ENCODE results near the gene ZNF319. TPM values are rescaled to one million over a fixed set of nuclear protein-coding genes. Genes with fewer than 3 reads are reported as not detected.

Gene ZNF319
- total and polyA plus RNA-seq, 2 experiments from 2014 or later = 1.7 to 10.0 TPM

- no peak overlapping the region for H3K27ac Mint-ChIP-seq
- TF ChIP-seq REST (IDR thresholded peaks at IDR 0.05; ENCODE audit: unreplicated experiment) = no peak
- no peak for TF ChIP-seq CTCF (conservative IDR thresholded peaks at IDR 0.05; ENCODE audit: low read depth in 2 of 2)
- TF ChIP-seq ETS1 (IDR thresholded peaks at IDR 0.05) = no peak
- TF ChIP-seq NANOG (IDR thresholded peaks at IDR 0.05; ENCODE audit: borderline replicate concordance) = no peak
- TF ChIP-seq JUNB (IDR thresholded peaks at IDR 0.05; ENCODE audit: unreplicated experiment) = no peak
- TF ChIP-seq STAT1 (IDR thresholded peaks at IDR 0.05; ENCODE audit: unreplicated experiment) = no peak
- H3K36me3 Mint-ChIP-seq (ENCODE audit: low read depth) = no peaks in the 10 kb centered on the region
- H3K9me3 Mint-ChIP-seq = no peaks in the 10 kb centered on the region
- no peak overlapping the region for H3K4me3 ChIP-seq
- peaks cover 10% of the 10 kb centered on the region; the same call in 2 of the 3 replicates for H3K4me1 Mint-ChIP-seq
- H3K27me3 Mint-ChIP-seq (ENCODE audit: insufficient read depth, low read depth, poor library complexity) = peaks cover 12% of the 10 kb centered on the region
- no peaks in the 10 kb centered on the region for H3F3A ChIP-seq (replicated peaks; ENCODE audit: low read depth)
- no peaks in the 10 kb centered on the region for H3K79me2 ChIP-seq (replicated peaks; ENCODE audit: insufficient read depth)
- H3K27me3 ChIP-seq (ENCODE audit: insufficient read depth) = no peaks in the 10 kb centered on the region
- no peak overlapping the region for H3K4me2 ChIP-seq
- no peaks in the 10 kb centered on the region for H4K20me1 ChIP-seq (replicated peaks; ENCODE audit: insufficient read depth)
- H3K4me3 Mint-ChIP-seq = no peak overlapping the region
- no peaks in the 10 kb centered on the region for H3K9me2 ChIP-seq (ENCODE audit: insufficient read depth)
- DNase-seq (ENCODE audit: low spot score) (no peak), ATAC-seq (no peak)
- no peak overlapping the region for H3K27ac ChIP-seq (ENCODE audit: low read depth)
- no peaks in the 10 kb centered on the region for H3K36me3 ChIP-seq (ENCODE audit: insufficient read depth)
- no peak overlapping the region for H2AFZ ChIP-seq
- no peaks in the 10 kb centered on the region for H3K4me1 ChIP-seq (ENCODE audit: insufficient read depth)
Measured at GRCh38 chr16:57951204-57951960, 49.1 kb downstream of the ZNF319 start.

- Histone ChIP-seq H3K4me3 (no peak overlapping the region), H3K79me2 (replicated peaks; ENCODE audit: insufficient read depth) (no peaks in the 10 kb centered on the region), H3K9me2 (ENCODE audit: insufficient read depth) (no peaks in the 10 kb centered on the region), H3K27me3 (ENCODE audit: insufficient read depth) (no peaks in the 10 kb centered on the region), H4K20me1 (replicated peaks; ENCODE audit: insufficient read depth) (no peaks in the 10 kb centered on the region), H3K27ac (ENCODE audit: low read depth) (no peak overlapping the region), H3K4me1 (ENCODE audit: insufficient read depth) (no peaks in the 10 kb centered on the region), H3F3A (replicated peaks; ENCODE audit: low read depth) (no peaks in the 10 kb centered on the region), H3K4me2 (no peak overlapping the region), H3K36me3 (ENCODE audit: insufficient read depth) (no peaks in the 10 kb centered on the region), H2AFZ (no peak overlapping the region)
- Mint-ChIP-seq H3K27ac (no peak overlapping the region; the same call in 1 of the 2 replicates), H3K4me3 (no peak overlapping the region), H3K4me1 (peaks cover 10% of the 10 kb centered on the region; the same call in 2 of the 3 replicates), H3K36me3 (ENCODE audit: low read depth) (no peaks in the 10 kb centered on the region), H3K27me3 (ENCODE audit: insufficient read depth, low read depth, poor library complexity) (peaks cover 15% of the 10 kb centered on the region), H3K9me3 (no peaks in the 10 kb centered on the region)
- DNase-seq (ENCODE audit: low spot score) (no peak), ATAC-seq (no peak)
- TF ChIP-seq CTCF (conservative IDR thresholded peaks at IDR 0.05; ENCODE audit: low read depth in 2 of 2) (no peak), REST (IDR thresholded peaks at IDR 0.05; ENCODE audit: unreplicated experiment) (no peak), CREB1 (CRISPR knock-in tag; IDR thresholded peaks at IDR 0.05; ENCODE audit: low read depth) (no peak), JUNB (IDR thresholded peaks at IDR 0.05; ENCODE audit: unreplicated experiment) (no peak), EZH2 (IDR thresholded peaks at IDR 0.05; ENCODE audit: low read depth, unreplicated experiment) (no peak), EZH2phosphoT487 (IDR thresholded peaks at IDR 0.05; ENCODE audit: unreplicated experiment) (no peak), ZNF114 (CRISPR knock-in tag; IDR thresholded peaks at IDR 0.05) (no peak), NANOG (IDR thresholded peaks at IDR 0.05; ENCODE audit: borderline replicate concordance) (no peak), STAT1 (IDR thresholded peaks at IDR 0.05; ENCODE audit: unreplicated experiment) (no peak)
Measured at GRCh38 chr16:57950382-57950781, 50.1 kb downstream of the ZNF319 start.
